ENCODE measurements around the gene THRAP3.

Gene THRAP3

GRCh38 chr1:36323636-36324352 lies 99.6 kb downstream of the THRAP3 start, which contains the start of gene EVA1B:
EVA1B (minus strand) TSS chr1:36323645; CDS start chr1:36323037, 608 bp downstream.
- DNase-seq (ENCODE audit: low read depth in 2 of 2) = peak; percentile 55

DNA sequence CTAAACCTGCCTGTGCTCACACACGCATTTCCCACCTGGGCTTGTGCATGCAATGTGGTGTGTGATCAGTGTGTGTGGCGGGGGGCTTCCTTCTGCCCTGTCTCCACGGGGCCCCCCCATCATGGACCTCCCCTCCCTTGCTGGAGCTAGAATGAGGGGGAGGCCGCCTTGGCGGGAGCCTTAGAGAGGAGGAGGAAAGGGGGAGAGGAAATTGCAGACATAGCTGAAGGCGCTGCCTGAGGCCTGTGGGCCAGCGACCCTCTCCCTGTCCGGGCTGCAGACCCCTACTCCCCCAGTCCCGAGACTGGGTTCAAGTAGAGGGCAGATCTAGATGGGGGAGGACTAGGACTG lies 100.1 kb downstream of the THRAP3 start:
- no peak for DNase-seq (ENCODE audit: low read depth in 2 of 2)

- DNase-seq (ENCODE audit: low read depth in 2 of 2) = no peak
Measured at GRCh38 chr1:36326499-36326898, 102.3 kb downstream of the THRAP3 start.

GRCh38 chr1:36327421-36328087 lies 103.3 kb downstream of the THRAP3 start:
- DNase-seq (ENCODE audit: low read depth in 2 of 2) = no peak

DNA sequence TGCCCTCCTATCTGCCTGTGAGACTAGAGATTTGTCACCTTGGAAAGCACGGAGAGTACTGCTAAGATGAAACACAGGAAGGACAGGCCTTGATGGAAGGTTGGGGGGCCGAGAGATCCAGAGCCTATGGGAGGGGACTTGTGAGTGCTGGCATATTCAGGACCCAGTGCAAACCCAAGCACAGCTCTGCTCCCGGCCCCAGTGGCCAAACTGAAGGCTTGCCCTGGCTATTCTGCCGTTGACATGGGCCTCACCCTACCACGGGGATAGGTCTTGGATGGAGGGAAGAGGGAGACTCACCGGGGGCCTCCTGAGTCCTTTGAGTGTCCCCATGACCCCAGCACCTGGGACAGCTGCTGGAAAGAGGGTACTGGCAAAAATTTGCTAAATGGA lies 103.8 kb downstream of the THRAP3 start:
- no peak for DNase-seq (ENCODE audit: low read depth in 2 of 2)

- DNase-seq (ENCODE audit: low read depth in 2 of 2) = no peak
Measured at GRCh38 chr1:36328713-36329112, 104.5 kb downstream of the THRAP3 start.

DNA sequence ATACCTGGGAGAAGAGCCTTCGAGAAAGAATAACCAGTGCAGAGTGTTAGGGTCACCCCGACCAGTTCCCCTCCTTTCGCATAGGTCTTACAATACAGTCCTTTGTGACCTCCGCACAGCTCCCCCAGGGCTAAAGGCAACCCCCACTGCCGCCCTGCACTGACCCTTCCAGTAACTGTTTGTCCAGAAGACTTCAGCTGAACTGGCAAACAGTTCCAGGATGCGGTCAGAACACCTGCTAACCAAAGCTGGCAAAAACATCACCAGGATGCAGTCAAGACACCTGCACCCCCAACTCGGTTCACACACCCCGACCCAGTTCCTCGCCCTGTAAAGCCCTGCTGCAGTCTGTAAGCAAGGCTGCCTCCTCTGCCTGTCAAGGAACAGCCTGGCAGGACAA lies 105.6 kb downstream of the THRAP3 start:
- no peak for DNase-seq (ENCODE audit: low read depth in 2 of 2)

GRCh38 chr1:36330940-36331339 lies 106.7 kb downstream of the THRAP3 start:
- DNase-seq (ENCODE audit: low read depth in 2 of 2) = no peak

- no peak for DNase-seq (ENCODE audit: low read depth in 2 of 2)
Measured at GRCh38 chr1:36337830-36338229, 113.6 kb downstream of the THRAP3 start.

- DNase-seq (ENCODE audit: low read depth in 2 of 2) = no peak
Measured at GRCh38 chr1:36339215-36339614, 115.0 kb downstream of the THRAP3 start.

DNA sequence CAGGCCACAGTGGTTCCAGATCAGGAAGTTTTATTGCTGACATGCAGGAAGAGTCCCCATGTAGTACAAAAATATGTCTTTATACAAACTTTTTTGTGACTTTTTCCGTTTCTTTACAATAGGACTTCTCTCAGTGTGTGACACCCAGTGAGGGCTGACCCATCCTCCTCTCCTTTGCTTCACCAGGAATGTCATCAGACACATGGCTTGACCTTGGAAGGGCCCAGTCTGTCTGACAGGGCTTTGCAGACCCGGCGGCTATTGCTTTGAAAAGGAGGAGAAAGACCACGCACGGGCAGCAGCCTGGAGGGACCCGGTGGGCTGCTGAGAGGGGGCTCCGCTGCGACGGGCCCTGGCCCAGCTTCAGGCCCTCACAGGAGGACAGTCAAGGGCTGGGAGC lies 115.4 kb downstream of the THRAP3 start:
- no peak for DNase-seq (ENCODE audit: low read depth in 2 of 2)

GRCh38 chr1:36341626-36342320 lies 117.5 kb downstream of the THRAP3 start:
- DNase-seq (ENCODE audit: low read depth in 2 of 2) = no peak

DNA sequence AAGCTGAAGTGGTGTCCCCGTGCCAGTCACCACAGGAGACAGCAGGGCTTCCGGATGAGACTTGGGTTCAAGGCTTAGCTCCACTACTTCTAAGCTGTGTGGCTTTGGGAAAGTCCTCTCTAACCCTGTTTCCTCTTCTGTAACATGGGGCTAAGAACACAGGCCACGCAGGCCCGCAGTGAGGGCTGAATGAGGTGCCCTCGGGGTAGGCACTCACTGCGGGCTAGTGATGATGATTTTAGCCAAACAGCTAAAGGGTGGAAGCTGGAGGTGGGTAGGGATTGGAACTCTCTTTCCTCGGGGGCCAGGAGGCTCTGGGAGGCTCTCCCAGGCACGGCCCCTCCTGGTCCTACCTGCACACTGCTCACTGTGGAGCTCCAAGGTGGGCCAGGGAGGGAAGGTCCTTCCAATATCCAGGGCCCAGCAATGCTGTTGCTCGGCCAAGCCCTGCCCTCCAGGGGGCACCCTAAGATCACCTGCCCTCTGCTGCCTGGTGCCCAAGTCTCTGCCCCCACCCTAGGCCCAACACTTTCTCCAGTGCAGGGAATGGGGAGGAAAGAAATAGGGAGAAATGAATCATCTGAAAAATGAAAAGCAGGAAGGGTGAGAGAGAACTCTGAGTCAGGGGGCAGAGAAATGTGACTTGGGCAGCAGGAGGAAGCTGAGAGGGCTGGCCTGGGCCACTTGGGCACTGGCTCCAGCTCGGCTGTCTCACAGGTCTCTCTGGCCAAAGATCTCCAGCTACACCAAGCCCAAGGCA lies 118.4 kb downstream of the THRAP3 start:
- DNase-seq (ENCODE audit: low read depth in 2 of 2) = no peak

GRCh38 chr1:36343651-36344394 lies 119.6 kb downstream of the THRAP3 start:
- no peak for DNase-seq (ENCODE audit: low read depth in 2 of 2)

- DNase-seq (ENCODE audit: low read depth in 2 of 2) = no peak
Measured at GRCh38 chr1:36344395-36344680, 120.1 kb downstream of the THRAP3 start.

GRCh38 chr1:36345353-36345752 lies 121.1 kb downstream of the THRAP3 start:
- DNase-seq (ENCODE audit: low read depth in 2 of 2) = no peak

DNA sequence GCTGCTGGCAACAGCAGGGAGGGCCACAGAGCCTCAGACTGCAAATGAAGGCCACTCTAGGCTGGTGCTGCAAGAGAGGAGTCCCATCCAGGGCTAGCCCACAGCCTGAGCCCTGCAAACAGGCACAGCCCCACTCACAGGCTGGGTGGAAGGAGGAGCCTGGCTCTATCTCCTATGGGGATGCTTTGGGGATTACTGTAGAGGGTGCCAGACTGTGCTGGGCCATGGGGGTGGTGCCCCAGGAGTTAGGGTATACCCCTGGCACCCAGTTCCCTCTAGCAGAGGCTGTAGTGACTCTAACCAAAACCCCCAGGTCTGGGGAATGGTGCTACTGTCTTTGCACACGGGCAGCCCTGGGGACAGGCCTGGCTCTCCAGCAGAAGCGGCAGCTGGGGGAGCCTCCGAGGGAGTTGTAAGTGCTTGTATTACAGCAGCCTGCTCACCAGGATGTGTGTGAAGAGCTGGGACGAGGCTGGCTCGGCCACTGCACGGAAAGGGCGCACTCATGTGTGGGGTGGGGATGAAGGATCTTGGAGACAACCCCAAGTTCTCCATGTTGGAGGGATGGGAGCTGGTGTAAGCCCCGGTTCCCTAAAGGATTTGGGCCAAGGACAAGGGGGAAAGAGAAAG lies 122.6 kb downstream of the THRAP3 start:
- no peak for DNase-seq (ENCODE audit: low read depth in 2 of 2)

DNA sequence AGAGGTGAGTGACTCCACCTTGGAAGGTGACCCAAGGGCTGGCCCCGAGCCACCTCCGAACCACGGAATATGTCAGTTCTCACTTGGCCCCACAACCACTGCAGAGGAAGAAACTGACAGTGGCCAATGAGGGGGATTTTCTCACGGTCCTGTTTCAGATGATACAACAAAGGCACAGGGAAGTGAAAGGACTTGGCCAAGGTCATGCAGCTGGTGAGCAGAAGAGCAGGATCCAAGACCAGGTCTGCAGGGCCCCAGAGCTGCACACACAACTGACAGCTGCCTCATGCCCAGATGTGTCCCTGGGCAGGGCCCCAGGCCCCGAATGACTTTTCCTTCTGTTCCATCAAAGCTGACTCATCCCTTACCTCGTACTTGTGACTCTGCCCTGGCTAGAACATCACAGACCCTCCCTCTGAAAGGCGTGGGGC lies 125.0 kb downstream of the THRAP3 start:
- DNase-seq (ENCODE audit: low read depth in 2 of 2) = no peak

- no peak for DNase-seq (ENCODE audit: low read depth in 2 of 2)
Measured at GRCh38 chr1:36349839-36350238, 125.6 kb downstream of the THRAP3 start.

GRCh38 chr1:36350659-36351226 lies 126.5 kb downstream of the THRAP3 start:
- DNase-seq (ENCODE audit: low read depth in 2 of 2) = peak; percentile 45 to 47

Data from fibroblast of skin of left biceps (primary cell).